GM12878 (cell line): ENCODE results near the gene MGLL. TPM values are rescaled to one million over a fixed set of nuclear protein-coding genes. Genes with fewer than 3 reads are reported as not detected.

Source experiments
- ATAC-seq: fragments of 200-7000 bp; cut with Tn5 transposase; 3 replicates; pipeline ENCODE4 v1.9.1; 2020; ENCODE audit warnings: mild to moderate bottlenecking, moderate library complexity
- BruUV-seq: library from RNA; stranded (reverse); fragments of 400-500 nt; replicated peaks from 2 replicates; lab custom pipeline; 2021; lab: Mats Ljungman, UMichigan
- CTCF ChIA-PET: fragments of 300-600 bp; sonication (Branson Sonifier 250); formaldehyde crosslinking; extraction: SDS; loops from one replicate; lab custom pipeline; 2021; ENCODE audit warnings: inconsistent platforms; lab: Yijun Ruan, JAX
- POLR2A ChIA-PET: fragments of 350-600 bp; formaldehyde crosslinking; extraction: SDS; loops from one replicate; lab custom pipeline; 2021; ENCODE audit warnings: inconsistent platforms; lab: Charles Lee
- RAD21 ChIA-PET: fragments of 300-600 bp; sonication (Branson Sonifier 250); formaldehyde crosslinking; loops from one replicate; lab custom pipeline; 2023; ENCODE audit warnings: antibody characterized with exemption; ENCODE audit not compliant: unreplicated experiment; lab: Charles Lee
- SMC1A ChIA-PET: fragments of 300-600 bp; sonication (Branson Sonifier 250); formaldehyde crosslinking; loops from one replicate; lab custom pipeline; 2023; ENCODE audit not compliant: unreplicated experiment, uncharacterized antibody; lab: Charles Lee
- DNase-seq: peaks from one replicate; pipeline ENCODE4 v3.0.0-alpha.2; 2011; ENCODE audit warnings: low read depth, low spot score
- FAIRE-seq: peaks from 3 replicates; lab custom pipeline; 2011; peaks lifted over from hg19 to GRCh38; lab: Jason Lieb, UNC
- H2AFZ ChIP-seq: 2 replicates; pipeline ENCODE4 v1.6.0; 2011; ENCODE audit warnings: low read depth, low read length, control low read depth; ENCODE audit not compliant: control insufficient read depth
- H3K27ac ChIP-seq: 2 replicates; pipeline ENCODE4 v1.5.1; 2011; ENCODE audit warnings: control low read depth; ENCODE audit not compliant: control insufficient read depth, insufficient read depth
- H3K27me3 ChIP-seq, 2 experiments: replicated peaks in 1 of 2; 2 replicates each; pipeline versions ENCODE4 v1.6.0 to v1.6.1; 2011; ENCODE audit warnings: low read length in 1 of 2; ENCODE audit not compliant: control insufficient read depth in 2 of 2, insufficient read depth in 2 of 2
- H3K36me3 ChIP-seq, 2 experiments: 2 replicates each; pipeline ENCODE4 v1.5.1; 2011; ENCODE audit warnings: low read length in 1 of 2; ENCODE audit not compliant: control insufficient read depth in 2 of 2, insufficient read depth in 2 of 2
- H3K4me1 ChIP-seq: 2 replicates; pipeline ENCODE4 v1.6.1; 2011; ENCODE audit warnings: mild to moderate bottlenecking, low read length, moderate library complexity, mixed read lengths; ENCODE audit not compliant: control insufficient read depth, insufficient read depth
- H3K4me2 ChIP-seq: 2 replicates; pipeline ENCODE4 v1.6.0; 2011; ENCODE audit warnings: control low read depth; ENCODE audit not compliant: control insufficient read depth, insufficient read depth
- H3K4me3 ChIP-seq: fragments of 200-600 bp; sonication (generic); 2 replicates; pipeline ENCODE4 v1.5.1; 2016
- H3K79me2 ChIP-seq: 2 replicates; pipeline ENCODE4 v1.6.0; 2011; ENCODE audit warnings: low read length; ENCODE audit not compliant: control insufficient read depth, insufficient read depth
- H3K9ac ChIP-seq: 2 replicates; pipeline ENCODE4 v1.8.0; 2011; ENCODE audit warnings: low read length, control low read depth, mixed read lengths; ENCODE audit not compliant: control insufficient read depth, insufficient read depth
- H3K9me3 ChIP-seq: replicated peaks from 3 replicates; pipeline ENCODE4 v1.5.1; 2011; ENCODE audit warnings: mild to moderate bottlenecking, low read length; ENCODE audit not compliant: control insufficient read depth, insufficient read depth
- H4K20me1 ChIP-seq: 2 replicates; pipeline ENCODE4 v1.6.0; 2011; ENCODE audit not compliant: control insufficient read depth, insufficient read depth
- BACH1 ChIP-seq: fragments of 450-650 bp; IDR thresholded peaks from 2 replicates; pipeline ENCODE4 v1.6.1; 2017; ENCODE audit warnings: mild to moderate bottlenecking, borderline replicate concordance
- CBX5 ChIP-seq: sonication (generic); IDR thresholded peaks from 2 replicates; pipeline ENCODE4 v1.6.1; 2016; ENCODE audit warnings: low read depth, moderate library complexity, mild to moderate bottlenecking, inconsistent platforms
- CREM ChIP-seq: IDR thresholded peaks from 2 replicates; pipeline ENCODE4 v1.6.1; 2014; ENCODE audit warnings: antibody characterized with exemption, low read depth
- FOXK2 ChIP-seq: fragments of 450-650 bp; IDR thresholded peaks from 2 replicates; pipeline ENCODE4 v1.6.1; 2017; ENCODE audit warnings: mild to moderate bottlenecking, moderate library complexity
- HCFC1 ChIP-seq: fragments of 150-350 bp; IDR thresholded peaks from 2 replicates; pipeline ENCODE4 v1.6.1; 2014; ENCODE audit warnings: low read length
- PML ChIP-seq: IDR thresholded peaks from 2 replicates; pipeline ENCODE4 v1.6.1; 2012; ENCODE audit warnings: low read length, inconsistent platforms
- RB1 ChIP-seq: fragments of 450-650 bp; formaldehyde crosslinking; IDR thresholded peaks from 2 replicates; pipeline ENCODE4 v1.6.1; 2017; ENCODE audit warnings: mild to moderate bottlenecking, borderline replicate concordance
- SREBF2 ChIP-seq: IDR thresholded peaks from 2 replicates; pipeline ENCODE4 v1.6.1; 2012; ENCODE audit warnings: mild to moderate bottlenecking, low read length
- WGBS: methylation state at CpG from one replicate; pipeline ENCODE4 v1.1.6; 2016; ENCODE audit warnings: low lambda C conversion rate; ENCODE audit not compliant: insufficient replicate concordance, insufficient coverage; ENCODE audit errors: missing lambda C conversion rate; 5-methylcytosine and 5-hydroxymethylcytosine counted together
- in situ Hi-C: fragments of 300-500 bp; cut with MboI; formaldehyde crosslinking; loops from 9 replicates; pipeline ENCODE4 v1.14.3; 2018; ENCODE audit warnings: mixed read lengths
- intact Hi-C: fragments of 100-400 bp; cut with micrococcal nuclease; formaldehyde crosslinking; loops from one replicate; pipeline ENCODE4 v1.14.2; 2022; ENCODE audit not compliant: unreplicated experiment
- polyA plus RNA-seq, 11 experiments: library from polyadenylated mRNA; depleted of rRNA in 4 of 11; unstranded in 6 of 11; stranded (reverse) in 5 of 11; fragments of >200 nt; fragmentation: Nextera tagmentation in 4 of 11; fragmentation: Illumina TruSeq in 1 of 11; extraction: Ambion mirVana in 4 of 11; extraction: Trizol in 1 of 11; gene quantifications; 1 replicate in 1 of 11; 2 replicates in 10 of 11; pipeline versions ENCODE4 v1.2.1 to v1.2.3, GENCODE V29; 2011 to 2016; ENCODE audit warnings: inconsistent platforms in 2 of 11, missing spikeins in 2 of 11, low read depth in 1 of 11
- total RNA-seq, 4 experiments: library from RNA; depleted of rRNA in 3 of 4; stranded (reverse); fragments of >200 nt in 3 of 4; fragmentation: Illumina TruSeq in 1 of 4; extraction: Trizol in 1 of 4; gene quantifications; 2 replicates each; pipeline versions ENCODE4 v1.2.1 to v1.2.3, GENCODE V29; 2013 to 2021
- TF ChIP-seq, protein P1 (sequence below): fragments of 450-650 bp; IDR thresholded peaks from 2 replicates; pipeline ENCODE4 v1.6.1; 2018; ENCODE audit warnings: borderline replicate concordance, mild to moderate bottlenecking; ENCODE audit not compliant: partially characterized antibody
- TF ChIP-seq, protein P2 (sequence below): fragments of 450-650 bp; formaldehyde crosslinking; IDR thresholded peaks from 2 replicates; pipeline ENCODE4 v1.4.0; 2022; ENCODE audit warnings: mild to moderate bottlenecking, moderate library complexity
- TF ChIP-seq, protein P3 (sequence below): IDR thresholded peaks from 2 replicates; pipeline ENCODE4 v1.6.1; 2012; ENCODE audit warnings: low read depth, low read length, improper control_type of control experiment

Gene MGLL
- total and polyA plus RNA-seq, 10 of the 15 experiments (the other 5 are each of a cell fraction or from before 2014, with no cell fraction given): 44.9 to 177 (median 72.9) TPM

DNA sequence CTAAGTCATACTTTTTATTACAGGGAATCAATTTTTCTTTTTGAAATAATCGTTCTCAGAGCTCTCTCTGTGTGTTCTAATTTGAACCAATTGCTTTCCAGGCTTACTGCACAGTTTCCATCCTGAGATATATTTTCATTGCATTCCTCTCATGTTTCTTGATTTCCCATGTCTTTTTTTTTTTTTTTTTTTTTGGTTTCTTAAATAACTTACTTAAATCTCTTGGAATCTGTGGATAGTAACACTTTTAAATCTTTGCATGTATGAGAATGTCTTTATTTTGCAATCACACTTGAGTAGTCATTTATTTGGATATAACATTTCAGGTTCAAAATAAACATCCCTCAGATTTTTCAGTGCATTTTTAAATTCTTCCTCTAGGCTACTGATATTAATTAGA is 164.1 kb downstream of the MGLL start:
- ChIA-PET POLR2A (interaction anchor here (0.6 kb wide), 1 partner anchor 496 kb away, joined by 7 read pairs; no protein-coding TSS in a partner anchor), RAD21 (no interaction called here), CTCF (interaction anchor here (0.9 to 1.8 kb wide), 4 partner anchors 12 to 312 kb away, joined by 3 to 5 read pairs (median 4); no protein-coding TSS in a partner anchor), SMC1A (interaction anchor here (0.9 to 1.9 kb wide), 5 partner anchors 11 to 178 kb away, joined by 3 to 5 read pairs (median 3); no protein-coding TSS in a partner anchor)
- no peaks in the 10 kb centered on the region for H3K4me1 ChIP-seq
- no peak overlapping the region for H3K4me2 ChIP-seq
- FAIRE-seq: peak; percentile 47
- no peak overlapping the region for H3K27ac ChIP-seq
- no TSS peak for BruUV-seq
- intact Hi-C loops (no loop called here), in situ Hi-C loops (no loop called here)
- no peak overlapping the region for H3K9ac ChIP-seq
- H3K27me3 ChIP-seq: no peaks in the 10 kb centered on the region
- H3K9me3 ChIP-seq: no peaks in the 10 kb centered on the region
- H2AFZ ChIP-seq: no peak overlapping the region
- no peaks in the 10 kb centered on the region for H3K36me3 ChIP-seq
- no peak for TF ChIP-seq SREBF2
- TF ChIP-seq PML: no peak
- TF ChIP-seq CREM: no peak
- no peak for DNase-seq
- no peaks in the 10 kb centered on the region for H3K79me2 ChIP-seq
- no peaks in the 10 kb centered on the region for H4K20me1 ChIP-seq
- no peak overlapping the region for H3K4me3 ChIP-seq
- no peak for ATAC-seq
- WGBS: 8% methylated on average over 1 of the region's 1 CpG

DNA sequence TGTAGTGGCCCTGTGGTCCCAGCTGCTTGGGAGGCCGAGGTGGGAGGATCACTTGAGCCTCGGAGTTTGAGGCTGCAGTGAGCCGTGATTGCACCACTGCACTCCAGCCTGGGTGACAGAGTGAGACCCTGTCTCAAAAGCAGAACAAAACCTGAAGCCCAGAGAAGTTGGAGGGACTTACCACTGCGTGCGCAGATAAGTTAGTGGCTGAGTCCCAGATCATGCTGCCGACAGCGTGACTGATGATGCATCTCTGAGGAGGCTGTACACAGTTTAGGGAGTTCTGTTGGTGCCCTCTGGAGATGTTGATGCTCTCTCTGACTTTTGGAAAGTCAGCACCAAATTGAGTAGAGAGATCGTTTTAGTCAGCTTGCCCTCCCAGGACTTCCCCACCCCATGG is 165.4 kb downstream of the MGLL start:
- peaks cover 6% of the 10 kb centered on the region; the same call in 1 of the 2 replicates for H3K4me1 ChIP-seq
- no peaks in the 10 kb centered on the region for H3K27me3 ChIP-seq
- no peak overlapping the region for H3K4me2 ChIP-seq
- BruUV-seq: no TSS peak
- no peaks in the 10 kb centered on the region for H3K36me3 ChIP-seq
- 86% methylated on average over 8 of the region's 8 CpGs for WGBS
- FAIRE-seq (no peak), ATAC-seq (no peak), DNase-seq (no peak)
- ChIA-PET POLR2A (no interaction called here), RAD21 (no interaction called here), CTCF (interaction anchor here (0.9 kb wide), 1 partner anchor 303 kb away, joined by 3 read pairs; no protein-coding TSS in a partner anchor), SMC1A (interaction anchor here (0.9 to 1.3 kb wide), 2 partner anchors 8 to 302 kb away, joined by 3 to 4 read pairs; no protein-coding TSS in a partner anchor)
- H3K4me3 ChIP-seq: no peak overlapping the region
- in situ Hi-C loops: no loop called here
- no peak overlapping the region for H2AFZ ChIP-seq
- H3K79me2 ChIP-seq: no peaks in the 10 kb centered on the region
- no peaks in the 10 kb centered on the region for H3K9me3 ChIP-seq
- intact Hi-C loops: no loop called here
- no peak overlapping the region for H3K9ac ChIP-seq
- H4K20me1 ChIP-seq: no peaks in the 10 kb centered on the region
- no peak overlapping the region for H3K27ac ChIP-seq
- TF ChIP-seq FOXK2 (no peak), HCFC1 (no peak), PML (no peak), CBX5 (no peak), BACH1 (no peak), RB1 (no peak)
- TF ChIP-seq, protein P1, sequence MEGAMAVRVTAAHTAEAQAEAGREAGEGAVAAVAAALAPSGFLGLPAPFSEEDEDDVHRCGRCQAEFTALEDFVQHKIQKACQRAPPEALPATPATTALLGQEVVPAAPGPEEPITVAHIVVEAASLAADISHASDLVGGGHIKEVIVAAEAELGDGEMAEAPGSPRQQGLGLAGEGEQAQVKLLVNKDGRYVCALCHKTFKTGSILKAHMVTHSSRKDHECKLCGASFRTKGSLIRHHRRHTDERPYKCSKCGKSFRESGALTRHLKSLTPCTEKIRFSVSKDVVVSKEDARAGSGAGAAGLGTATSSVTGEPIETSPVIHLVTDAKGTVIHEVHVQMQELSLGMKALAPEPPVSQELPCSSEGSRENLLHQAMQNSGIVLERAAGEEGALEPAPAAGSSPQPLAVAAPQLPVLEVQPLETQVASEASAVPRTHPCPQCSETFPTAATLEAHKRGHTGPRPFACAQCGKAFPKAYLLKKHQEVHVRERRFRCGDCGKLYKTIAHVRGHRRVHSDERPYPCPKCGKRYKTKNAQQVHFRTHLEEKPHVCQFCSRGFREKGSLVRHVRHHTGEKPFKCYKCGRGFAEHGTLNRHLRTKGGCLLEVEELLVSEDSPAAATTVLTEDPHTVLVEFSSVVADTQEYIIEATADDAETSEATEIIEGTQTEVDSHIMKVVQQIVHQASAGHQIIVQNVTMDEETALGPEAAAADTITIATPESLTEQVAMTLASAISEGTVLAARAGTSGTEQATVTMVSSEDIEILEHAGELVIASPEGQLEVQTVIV: no peak
- TF ChIP-seq, protein P2, sequence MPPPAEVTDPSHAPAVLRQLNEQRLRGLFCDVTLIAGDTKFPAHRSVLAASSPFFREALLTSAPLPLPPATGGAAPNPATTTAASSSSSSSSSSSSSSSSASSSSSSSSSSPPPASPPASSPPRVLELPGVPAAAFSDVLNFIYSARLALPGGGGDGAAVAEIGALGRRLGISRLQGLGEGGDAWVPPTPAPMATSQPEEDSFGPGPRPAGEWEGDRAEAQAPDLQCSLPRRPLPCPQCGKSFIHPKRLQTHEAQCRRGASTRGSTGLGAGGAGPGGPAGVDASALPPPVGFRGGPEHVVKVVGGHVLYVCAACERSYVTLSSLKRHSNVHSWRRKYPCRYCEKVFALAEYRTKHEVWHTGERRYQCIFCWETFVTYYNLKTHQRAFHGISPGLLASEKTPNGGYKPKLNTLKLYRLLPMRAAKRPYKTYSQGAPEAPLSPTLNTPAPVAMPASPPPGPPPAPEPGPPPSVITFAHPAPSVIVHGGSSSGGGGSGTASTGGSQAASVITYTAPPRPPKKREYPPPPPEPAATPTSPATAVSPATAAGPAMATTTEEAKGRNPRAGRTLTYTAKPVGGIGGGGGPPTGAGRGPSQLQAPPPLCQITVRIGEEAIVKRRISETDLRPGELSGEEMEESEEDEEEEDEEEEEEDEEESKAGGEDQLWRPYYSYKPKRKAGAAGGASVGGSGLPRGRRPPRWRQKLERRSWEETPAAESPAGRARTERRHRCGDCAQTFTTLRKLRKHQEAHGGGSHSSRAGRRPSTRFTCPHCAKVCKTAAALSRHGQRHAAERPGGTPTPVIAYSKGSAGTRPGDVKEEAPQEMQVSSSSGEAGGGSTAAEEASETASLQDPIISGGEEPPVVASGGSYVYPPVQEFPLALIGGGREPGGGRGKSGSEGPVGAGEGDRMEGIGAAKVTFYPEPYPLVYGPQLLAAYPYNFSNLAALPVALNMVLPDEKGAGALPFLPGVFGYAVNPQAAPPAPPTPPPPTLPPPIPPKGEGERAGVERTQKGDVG: no peak
- TF ChIP-seq, protein P3, sequence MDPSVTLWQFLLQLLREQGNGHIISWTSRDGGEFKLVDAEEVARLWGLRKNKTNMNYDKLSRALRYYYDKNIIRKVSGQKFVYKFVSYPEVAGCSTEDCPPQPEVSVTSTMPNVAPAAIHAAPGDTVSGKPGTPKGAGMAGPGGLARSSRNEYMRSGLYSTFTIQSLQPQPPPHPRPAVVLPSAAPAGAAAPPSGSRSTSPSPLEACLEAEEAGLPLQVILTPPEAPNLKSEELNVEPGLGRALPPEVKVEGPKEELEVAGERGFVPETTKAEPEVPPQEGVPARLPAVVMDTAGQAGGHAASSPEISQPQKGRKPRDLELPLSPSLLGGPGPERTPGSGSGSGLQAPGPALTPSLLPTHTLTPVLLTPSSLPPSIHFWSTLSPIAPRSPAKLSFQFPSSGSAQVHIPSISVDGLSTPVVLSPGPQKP: no peak
